SKM-1 treated with dmso at 0.1 percent for 144 hours (cell line): Measurements from ENCODE around the gene OR7D4.
A peak's percentile ranks its signal among the peaks of the same experiment; 100 is the strongest.

ENCODE experiments used
- DNase-seq: peaks from one replicate; lab custom pipeline; 2025; ENCODE audit not compliant: unreplicated experiment; lab: John Stamatoyannopoulos, UW

OR7D4 gene

GRCh38 chr19:9219489-9219888 lies at the start of gene OR7D4:
TSS of gene OR7D4 (minus strand) at chr19:9219589. CDS start at chr19:9214837, 4,752 bp downstream.
- no peak for DNase-seq

DNA sequence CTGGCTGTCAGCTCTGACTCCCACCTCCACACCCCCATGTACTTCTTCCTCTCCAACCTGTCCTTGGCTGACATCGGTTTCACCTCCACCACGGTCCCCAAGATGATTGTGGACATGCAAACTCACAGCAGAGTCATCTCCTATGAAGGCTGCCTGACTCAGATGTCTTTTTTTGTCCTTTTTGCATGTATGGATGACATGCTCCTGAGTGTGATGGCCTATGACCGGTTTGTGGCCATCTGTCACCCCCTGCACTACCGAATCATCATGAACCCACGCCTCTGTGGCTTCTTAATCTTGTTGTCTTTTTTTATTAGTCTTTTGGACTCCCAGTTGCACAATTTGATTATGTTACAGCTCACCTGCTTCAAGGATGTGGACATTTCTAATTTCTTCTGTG lies 31.8 kb upstream of the OR7D4 start:
- no peak for DNase-seq

GRCh38 chr19:9250630-9251029 lies 31.2 kb upstream of the OR7D4 start, which contains the start of gene OR7E24:
TSS of gene OR7E24 (plus strand) at chr19:9250930. CDS start at chr19:9251044, 114 bp downstream.
- no peak for DNase-seq

- peak; percentile 15 for DNase-seq
Measured at GRCh38 chr19:9205501-9206113, 13.8 kb downstream of the OR7D4 start.

- peak; percentile 20 for DNase-seq
Measured at GRCh38 chr19:9198044-9198443, 21.3 kb downstream of the OR7D4 start.

DNA sequence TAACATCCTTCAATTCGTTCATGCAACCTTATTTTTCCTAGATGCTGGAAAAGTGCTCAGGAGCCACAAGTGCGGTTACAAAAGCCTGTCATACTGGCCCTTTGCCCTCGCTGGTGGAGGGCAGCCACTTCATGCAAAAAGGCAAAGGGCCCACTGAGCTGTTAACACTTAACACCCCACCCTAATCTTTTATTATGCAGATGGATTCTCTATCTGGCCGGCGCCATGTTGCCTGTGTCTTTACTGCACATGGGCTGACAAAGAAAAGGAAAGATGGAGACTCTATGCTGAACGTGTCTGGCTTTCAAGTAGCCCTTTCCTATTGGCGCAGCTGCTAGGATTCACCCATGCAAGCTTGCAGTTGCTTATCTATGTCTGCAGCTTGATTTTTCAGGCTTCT lies 29.9 kb downstream of the OR7D4 start:
- DNase-seq: no peak

DNA sequence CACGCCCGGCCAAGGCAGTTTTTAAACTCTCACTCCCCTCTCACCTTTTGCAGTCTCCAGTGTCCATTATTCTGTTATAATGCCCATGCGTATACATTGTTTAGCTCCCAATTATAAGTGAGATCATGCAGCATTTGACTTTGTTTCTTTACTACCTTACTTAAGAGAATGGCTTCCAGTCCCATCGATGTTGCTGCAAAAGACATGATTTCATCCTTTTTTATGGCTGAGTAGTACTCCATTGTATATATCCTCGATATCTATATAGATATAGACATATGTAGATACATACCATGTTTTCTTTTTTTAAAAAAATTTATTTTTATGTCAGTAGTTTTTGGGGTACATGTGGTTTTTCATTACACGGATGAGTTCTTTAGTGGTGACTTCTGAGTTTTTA lies 32.2 kb downstream of the OR7D4 start:
- DNase-seq: no peak

DNA sequence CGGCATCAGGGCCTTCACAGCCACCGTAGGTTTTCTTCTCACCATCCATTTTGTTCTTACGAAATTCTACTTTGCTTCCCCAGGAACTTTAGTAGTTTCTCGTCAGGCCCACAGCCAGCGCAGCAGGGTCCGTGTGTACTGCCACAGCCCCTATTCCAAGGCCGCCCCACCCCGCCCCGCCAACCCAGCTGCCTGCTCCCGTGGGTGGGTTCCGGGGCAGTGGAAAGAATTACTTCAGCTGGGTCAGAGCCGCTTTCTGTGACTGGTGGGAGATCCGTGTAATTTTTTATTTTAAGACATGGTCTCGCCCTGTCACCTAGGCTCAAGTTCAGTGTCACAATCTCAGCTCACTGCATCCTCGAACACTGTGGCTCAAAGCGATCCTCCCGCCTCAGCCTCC lies 36.4 kb downstream of the OR7D4 start:
- no peak for DNase-seq

- no peak for DNase-seq
Measured at GRCh38 chr19:9178901-9179300, 40.5 kb downstream of the OR7D4 start, which contains the start of gene OR7D2. TSS of gene OR7D2 (plus strand) at chr19:9178979. CDS start at chr19:9185782, 6,803 bp downstream.

DNA sequence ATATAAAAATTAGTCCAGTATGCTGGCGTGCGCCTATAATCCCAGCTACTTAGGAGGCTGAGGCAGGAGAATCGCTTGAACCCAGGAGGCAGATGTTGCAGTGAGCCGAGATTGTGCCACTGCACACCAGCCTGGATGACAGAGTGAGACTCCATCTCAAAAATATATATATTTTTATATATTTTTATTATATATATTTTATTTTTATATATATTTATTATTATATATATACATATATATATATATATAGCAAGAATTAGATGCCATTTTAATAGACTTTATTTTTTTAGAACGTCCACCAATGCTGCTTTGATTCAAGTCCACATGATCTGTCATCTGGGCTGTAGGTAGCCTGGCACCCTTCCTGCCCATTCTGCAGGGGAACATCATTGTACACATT lies 44.1 kb downstream of the OR7D4 start:
- DNase-seq: no peak

DNA sequence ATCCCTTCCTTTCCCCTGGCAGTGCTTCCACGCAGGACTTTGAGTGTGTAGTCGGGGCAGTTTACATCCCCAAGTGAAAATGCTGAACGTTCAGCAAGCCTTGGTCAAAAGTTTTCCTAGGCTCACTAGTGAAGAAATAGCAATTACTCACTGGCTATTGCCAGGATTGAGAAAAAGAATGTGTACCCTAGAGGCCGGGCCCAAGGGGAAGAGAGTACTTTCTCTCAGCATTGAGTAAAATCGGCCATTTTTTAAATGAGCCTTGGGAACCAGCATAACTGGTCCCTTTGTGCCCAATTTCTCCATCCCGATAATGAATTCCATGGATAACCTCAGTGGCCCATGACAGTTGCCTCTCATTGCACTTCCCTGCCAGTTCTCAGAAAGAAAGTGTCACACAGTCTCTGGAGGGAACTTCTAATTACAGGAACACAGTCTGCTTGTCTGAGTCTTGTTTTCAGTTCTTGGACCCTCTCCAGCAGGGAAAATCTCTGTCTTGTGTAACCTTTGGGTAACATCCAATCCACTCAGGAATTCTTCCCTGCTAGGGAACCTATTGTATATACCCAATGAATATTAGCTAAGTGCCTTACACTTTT lies 47.9 kb downstream of the OR7D4 start:
- no peak for DNase-seq

GRCh38 chr19:9166846-9167245 lies 52.5 kb downstream of the OR7D4 start:
- DNase-seq: no peak

DNA sequence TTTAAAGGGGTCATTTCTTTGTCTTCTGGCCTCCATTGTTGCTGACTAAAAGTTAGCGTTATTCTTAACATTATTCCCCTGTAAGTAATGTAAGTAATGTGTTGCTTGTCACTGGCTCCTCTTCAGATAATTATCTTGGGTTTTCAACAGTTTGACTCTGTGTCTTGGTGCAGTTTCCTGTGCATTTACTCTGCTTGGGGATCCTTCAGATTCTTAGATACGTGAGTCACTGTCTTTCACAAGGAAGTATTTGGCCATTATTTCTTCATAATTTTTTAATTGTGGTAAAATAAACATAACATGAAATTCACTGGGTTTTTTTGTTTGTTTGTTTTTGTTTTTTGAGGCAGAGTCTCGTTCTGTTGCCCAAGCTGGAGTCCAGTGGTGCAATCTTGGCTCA lies 54.1 kb downstream of the OR7D4 start:
- no peak for DNase-seq

DNA sequence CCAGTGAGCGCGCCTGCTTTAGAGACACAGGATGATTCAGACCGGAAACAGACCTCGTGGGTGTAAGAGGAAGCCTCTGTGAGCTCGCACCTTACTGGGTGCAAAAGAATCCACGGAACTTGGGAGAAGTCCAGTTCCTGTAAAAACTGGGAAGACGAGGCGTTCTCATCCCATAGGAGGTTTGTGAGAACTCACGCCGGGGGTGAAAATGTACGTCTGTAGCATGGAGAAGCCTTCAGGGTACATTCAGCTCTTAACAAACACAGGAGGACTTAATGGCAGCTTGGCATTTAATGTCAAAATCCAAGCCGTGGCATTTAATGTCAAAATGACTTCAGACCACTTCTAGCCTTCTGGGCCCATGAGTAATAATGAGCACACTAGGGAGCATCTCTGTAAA lies 58.0 kb downstream of the OR7D4 start:
- DNase-seq: no peak
